CD14-positive monocyte (primary cell): Measurements from ENCODE around the gene ADAMTS4. TPM values are rescaled to one million over a fixed set of nuclear protein-coding genes. Genes with fewer than 3 reads are reported as not detected.
A peak's percentile ranks its signal among the peaks of the same experiment; 100 is the strongest.

Source experiments
- DNase-seq, 3 donors: peaks; one replicate each; pipeline ENCODE4 v3.0.0-alpha.2; 2011 to 2022
- H2AFZ ChIP-seq: 2 replicates; pipeline ENCODE4 v1.6.0; 2012; ENCODE audit warnings: mild to moderate bottlenecking, low read depth, low read length, inconsistent platforms; ENCODE audit not compliant: insufficient read depth, poor library complexity, severe bottlenecking
- H3K27ac ChIP-seq, 2 donors: 1 replicate in 1 of 2; 2 replicates in 1 of 2; pipeline ENCODE4 v1.5.1; 2012 to 2013; ENCODE audit warnings: low read length in 2 of 2, control low read depth in 1 of 2, inconsistent platforms in 1 of 2, low read depth in 1 of 2, mild to moderate bottlenecking in 1 of 2
- H3K27me3 ChIP-seq, 2 donors: one replicate each; pipeline versions ENCODE4 v1.6.0 to v1.6.1; 2011 to 2013; ENCODE audit warnings: low read length in 2 of 2; ENCODE audit not compliant: control insufficient read depth in 2 of 2, insufficient read depth in 2 of 2
- H3K36me3 ChIP-seq, 2 donors: replicated peaks in 1 of 2; 1 replicate in 1 of 2; 2 replicates in 1 of 2; pipeline versions ENCODE4 v1.5.1 to v1.6.1; 2012 to 2013; ENCODE audit warnings: low read length in 2 of 2, control low read depth in 1 of 2, inconsistent platforms in 1 of 2, mild to moderate bottlenecking in 1 of 2; ENCODE audit not compliant: insufficient read depth in 2 of 2, control insufficient read depth in 1 of 2
- H3K4me1 ChIP-seq, 2 donors: 1 replicate in 1 of 2; 2 replicates in 1 of 2; pipeline versions ENCODE4 v1.5.1 to v1.6.1; 2012 to 2013; ENCODE audit warnings: low read length in 2 of 2, control low read depth in 1 of 2, inconsistent platforms in 1 of 2, mild to moderate bottlenecking in 1 of 2, moderate library complexity in 1 of 2; ENCODE audit not compliant: insufficient read depth in 2 of 2, control insufficient read depth in 1 of 2
- H3K4me2 ChIP-seq: replicated peaks from 2 replicates; pipeline ENCODE3; 2012; ENCODE audit warnings: low read length, moderate library complexity, mild to moderate bottlenecking; ENCODE audit not compliant: poor library complexity, severe bottlenecking; ENCODE audit errors: extremely low read depth
- H3K4me3 ChIP-seq, 3 experiments: fragments of 200-600 bp in 1 of 3; sonication (generic) in 1 of 3; replicated peaks in 1 of 3; 1 replicate in 2 of 3; 2 replicates in 1 of 3; pipeline ENCODE4 v1.5.1; 2011 to 2013; ENCODE audit warnings: low read length in 3 of 3, mild to moderate bottlenecking in 3 of 3, control low read depth in 2 of 3, low read depth in 2 of 3, inconsistent platforms in 1 of 3, moderate library complexity in 1 of 3
- H3K79me2 ChIP-seq: 2 replicates; pipeline ENCODE4 v1.6.0; 2012; ENCODE audit warnings: mild to moderate bottlenecking, control low read depth, inconsistent platforms, low read length, moderate library complexity; ENCODE audit not compliant: insufficient read depth
- H3K9ac ChIP-seq: 2 replicates; pipeline ENCODE4 v1.6.0; 2017; ENCODE audit warnings: low read length, mild to moderate bottlenecking; ENCODE audit not compliant: insufficient read depth, poor library complexity, severe bottlenecking
- H3K9me3 ChIP-seq, 2 donors: replicated peaks in 1 of 2; 1 replicate in 1 of 2; 2 replicates in 1 of 2; pipeline versions ENCODE4 v1.5.1 to v1.6.1; 2012 to 2013; ENCODE audit warnings: low read length in 2 of 2, control low read depth in 1 of 2; ENCODE audit not compliant: control insufficient read depth in 1 of 2, insufficient read depth in 1 of 2
- H4K20me1 ChIP-seq: 2 replicates; pipeline ENCODE4 v1.6.0; 2012; ENCODE audit warnings: mild to moderate bottlenecking, low read length, control low read depth, moderate library complexity; ENCODE audit not compliant: insufficient read depth
- H3K27ac Mint-ChIP-seq, 7 donors: one replicate each; pipeline ENCODE4 v1.8.0; 2020; ENCODE audit warnings: mild to moderate bottlenecking in 7 of 7, mixed read lengths in 7 of 7, moderate library complexity in 6 of 7, inconsistent platforms in 2 of 7
- H3K27me3 Mint-ChIP-seq, 3 donors: one replicate each; pipeline ENCODE4 v1.8.0; 2021 to 2022; ENCODE audit warnings: low read depth in 3 of 3, mild to moderate bottlenecking in 3 of 3, mixed read lengths in 3 of 3, moderate library complexity in 3 of 3, inconsistent platforms in 1 of 3
- H3K36me3 Mint-ChIP-seq, 2 donors: one replicate each; pipeline ENCODE4 v1.8.0; 2020; ENCODE audit warnings: mixed read lengths in 2 of 2, inconsistent platforms in 1 of 2, mild to moderate bottlenecking in 1 of 2
- H3K4me1 Mint-ChIP-seq: one replicate; pipeline ENCODE4 v1.8.0; 2020; ENCODE audit warnings: mild to moderate bottlenecking, mixed read lengths
- H3K4me3 Mint-ChIP-seq, 2 donors: one replicate each; pipeline ENCODE4 v1.8.0; 2020; ENCODE audit warnings: mild to moderate bottlenecking in 2 of 2, mixed read lengths in 2 of 2, moderate library complexity in 1 of 2
- H3K9me3 Mint-ChIP-seq, 7 donors: one replicate each; pipeline ENCODE4 v1.8.0; 2020 to 2022; ENCODE audit warnings: mixed read lengths in 7 of 7, mild to moderate bottlenecking in 6 of 7, moderate library complexity in 6 of 7, inconsistent platforms in 2 of 7
- WGBS: methylation state at CpG from one replicate; pipeline ENCODE4 v1.1.5; 2013; ENCODE audit warnings: missing lambda C conversion rate; ENCODE audit not compliant: insufficient coverage; 5-methylcytosine and 5-hydroxymethylcytosine counted together
- intact Hi-C, 2 donors: fragments of 100-400 bp; cut with micrococcal nuclease; formaldehyde crosslinking; loops; one replicate each; pipeline versions ENCODE4 v1.15.0 to v1.15.1; 2023
- polyA plus RNA-seq, 3 donors: library from polyadenylated mRNA; depleted of rRNA in 1 of 3; unstranded in 2 of 3; stranded (reverse) in 1 of 3; fragments of 300-500 nt in 2 of 3; fragments of >200 nt in 1 of 3; fragmentation: Illumina TruSeq in 2 of 3; gene quantifications; 1 replicate in 2 of 3; 2 replicates in 1 of 3; pipeline ENCODE4 v1.2.3, GENCODE V29; 2012 to 2021
- TF ChIP-seq, protein P1 (sequence below): fragments of 200-600 bp; IDR thresholded peaks from one replicate; pipeline ENCODE4 v1.8.0; 2022; ENCODE audit warnings: antibody characterized with exemption, mild to moderate bottlenecking

Gene ADAMTS4
- polyA plus RNA-seq, 3 donors = 0.01 to 0.04 TPM; not detected in 1

DNA sequence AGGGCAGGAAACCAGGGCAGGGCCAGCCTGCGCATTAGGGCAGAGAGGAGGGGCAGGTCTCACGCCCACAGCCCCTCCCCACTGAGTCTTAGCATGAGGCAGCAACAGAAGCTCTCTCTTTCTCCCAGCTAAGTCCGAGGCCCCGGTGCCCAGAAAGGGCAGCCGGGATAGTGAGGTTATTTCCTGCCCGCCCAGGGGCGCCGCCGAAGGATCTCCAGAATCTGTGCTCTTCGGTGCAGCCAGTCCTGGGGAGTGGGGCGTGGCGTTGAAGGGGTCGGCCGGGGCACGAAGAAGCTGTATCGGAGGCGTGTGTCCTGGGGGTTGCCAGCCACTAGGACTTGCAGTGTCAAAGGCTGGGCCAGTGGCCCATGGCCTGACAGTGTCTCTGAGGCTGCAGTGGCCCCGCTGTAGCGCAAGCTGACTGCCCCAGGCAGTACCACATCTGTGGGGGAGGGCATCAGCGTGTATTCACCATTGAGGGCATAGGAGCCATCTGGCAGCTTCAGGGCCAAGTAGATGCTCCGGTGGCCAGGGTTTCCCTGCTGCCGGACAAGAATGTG, 7.8 kb downstream of the ADAMTS4 start:
- no peaks in the 10 kb centered on the region for H3K9me3 ChIP-seq
- peaks cover 0 to 4% (median 1%) of the 10 kb centered on the region in 3 donors for H3K27me3 Mint-ChIP-seq
- H3K9ac ChIP-seq = no peak overlapping the region
- DNase-seq = no peak
- TF ChIP-seq, protein P1, sequence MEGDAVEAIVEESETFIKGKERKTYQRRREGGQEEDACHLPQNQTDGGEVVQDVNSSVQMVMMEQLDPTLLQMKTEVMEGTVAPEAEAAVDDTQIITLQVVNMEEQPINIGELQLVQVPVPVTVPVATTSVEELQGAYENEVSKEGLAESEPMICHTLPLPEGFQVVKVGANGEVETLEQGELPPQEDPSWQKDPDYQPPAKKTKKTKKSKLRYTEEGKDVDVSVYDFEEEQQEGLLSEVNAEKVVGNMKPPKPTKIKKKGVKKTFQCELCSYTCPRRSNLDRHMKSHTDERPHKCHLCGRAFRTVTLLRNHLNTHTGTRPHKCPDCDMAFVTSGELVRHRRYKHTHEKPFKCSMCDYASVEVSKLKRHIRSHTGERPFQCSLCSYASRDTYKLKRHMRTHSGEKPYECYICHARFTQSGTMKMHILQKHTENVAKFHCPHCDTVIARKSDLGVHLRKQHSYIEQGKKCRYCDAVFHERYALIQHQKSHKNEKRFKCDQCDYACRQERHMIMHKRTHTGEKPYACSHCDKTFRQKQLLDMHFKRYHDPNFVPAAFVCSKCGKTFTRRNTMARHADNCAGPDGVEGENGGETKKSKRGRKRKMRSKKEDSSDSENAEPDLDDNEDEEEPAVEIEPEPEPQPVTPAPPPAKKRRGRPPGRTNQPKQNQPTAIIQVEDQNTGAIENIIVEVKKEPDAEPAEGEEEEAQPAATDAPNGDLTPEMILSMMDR = no peak
- intact Hi-C loops = no loop called here
- no peaks in the 10 kb centered on the region for H3K36me3 ChIP-seq
- peaks cover 65 to 70% of the 10 kb centered on the region in 2 donors for H3K4me1 ChIP-seq
- H3K27me3 ChIP-seq = no peaks in the 10 kb centered on the region
- H3K4me3 ChIP-seq = no peak overlapping the region
- H3K4me2 ChIP-seq = no peak overlapping the region
- H3K9me3 Mint-ChIP-seq = no peaks in the 10 kb centered on the region
- no peaks in the 10 kb centered on the region for H4K20me1 ChIP-seq
- no peak overlapping the region for H2AFZ ChIP-seq
- H3K27ac Mint-ChIP-seq = peak overlapping the region in 1 of 7 donors; percentile 4
- no peak overlapping the region for H3K4me3 Mint-ChIP-seq
- H3K4me1 Mint-ChIP-seq = peaks cover 75% of the 10 kb centered on the region
- H3K36me3 Mint-ChIP-seq = peaks cover 0 to 4% of the 10 kb centered on the region in 2 donors
- no peaks in the 10 kb centered on the region for H3K79me2 ChIP-seq
- H3K27ac ChIP-seq = no peak overlapping the region
- 94% methylated on average over 18 of the region's 22 CpGs for WGBS

DNA sequence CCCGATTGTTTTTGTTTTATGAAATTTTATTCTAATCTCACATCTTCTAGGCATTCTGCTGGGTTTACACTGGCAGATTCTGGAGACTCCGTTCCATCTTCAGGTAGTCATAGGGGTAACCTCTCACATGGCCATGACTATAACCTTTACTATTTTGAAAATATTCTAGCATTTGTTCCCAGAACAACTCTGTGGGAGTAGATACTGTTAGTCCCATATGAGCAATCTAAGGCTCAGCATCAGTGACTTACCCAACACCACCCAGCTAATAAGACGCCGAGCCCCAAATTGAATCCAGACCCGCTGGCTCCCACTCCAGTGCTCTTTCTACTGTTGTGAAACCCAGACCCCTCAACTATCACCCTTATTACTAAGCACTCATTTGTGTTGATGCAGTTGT, 9.8 kb downstream of the ADAMTS4 start:
- Mint-ChIP-seq H3K27ac (peak overlapping the region in 1 of 7 donors; percentile 45), H3K36me3 (peaks cover 0 to 4% of the 10 kb centered on the region in 2 donors), H3K4me1 (peaks cover 77% of the 10 kb centered on the region), H3K27me3 (peaks cover 0 to 4% (median 1%) of the 10 kb centered on the region in 3 donors), H3K4me3 (no peak overlapping the region), H3K9me3 (no peaks in the 10 kb centered on the region)
- H3K27me3 ChIP-seq = no peaks in the 10 kb centered on the region
- TF ChIP-seq, protein P1 = no peak
- no peak overlapping the region for H3K4me2 ChIP-seq
- no peak overlapping the region for H3K9ac ChIP-seq
- no peaks in the 10 kb centered on the region for H3K79me2 ChIP-seq
- H3K9me3 ChIP-seq = no peaks in the 10 kb centered on the region
- H3K4me1 ChIP-seq = peaks cover 64 to 66% of the 10 kb centered on the region in 2 donors
- intact Hi-C loops = no loop called here
- no peak overlapping the region for H3K4me3 ChIP-seq
- no peak for DNase-seq
- H4K20me1 ChIP-seq = no peaks in the 10 kb centered on the region
- H2AFZ ChIP-seq = no peak overlapping the region
- H3K27ac ChIP-seq = no peak overlapping the region
- no peaks in the 10 kb centered on the region for H3K36me3 ChIP-seq
- no CpG with 5 or more reads among the region's 5 CpGs for WGBS
